Stimulated activated CD8-positive, alpha-beta memory T cell treated with anti-CD3 and anti-CD28 coated beads, Interleukin-12 subunit alpha, Interleukin-12 subunit beta, amount 100 ng/mL, for 4 hours (primary cell): ENCODE measurements around the gene CCDC195.
"Not testable (repeated sequence)": the region's sequence is repeated elsewhere in the genome, so short reads cannot be mapped to it uniquely, and the experiment has no call there.

Source experiments
- DNase-seq: peaks from one replicate; pipeline ENCODE4 v3.0.0-alpha.2; 2020; ENCODE audit warnings: low read depth

The CCDC195 gene

GRCh38 chr2:224690868-224691267 lies 25.3 kb downstream of the CCDC195 start:
- DNase-seq = no peak

DNA sequence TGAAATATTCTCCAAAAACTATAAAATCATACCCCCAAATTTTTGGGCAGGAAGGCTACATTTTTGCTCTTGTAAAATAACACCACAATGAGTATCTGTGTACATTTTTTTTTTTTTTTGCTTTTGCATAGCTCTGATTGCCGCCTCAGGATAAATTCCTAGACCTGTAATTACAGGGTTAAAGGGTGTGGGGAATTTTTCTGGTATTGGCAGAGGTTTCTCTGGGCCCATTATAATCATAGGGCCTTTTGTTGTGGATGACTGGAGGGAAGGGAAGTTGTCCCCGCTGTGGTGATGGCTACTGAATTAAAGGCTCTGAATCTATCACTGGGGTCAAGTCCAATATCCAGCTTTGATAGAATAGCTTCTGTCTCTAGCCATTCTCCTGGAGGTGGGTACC lies 26.6 kb downstream of the CCDC195 start:
- DNase-seq = no peak

GRCh38 chr2:224688997-224689396 lies 27.2 kb downstream of the CCDC195 start:
- DNase-seq = no peak

DNA sequence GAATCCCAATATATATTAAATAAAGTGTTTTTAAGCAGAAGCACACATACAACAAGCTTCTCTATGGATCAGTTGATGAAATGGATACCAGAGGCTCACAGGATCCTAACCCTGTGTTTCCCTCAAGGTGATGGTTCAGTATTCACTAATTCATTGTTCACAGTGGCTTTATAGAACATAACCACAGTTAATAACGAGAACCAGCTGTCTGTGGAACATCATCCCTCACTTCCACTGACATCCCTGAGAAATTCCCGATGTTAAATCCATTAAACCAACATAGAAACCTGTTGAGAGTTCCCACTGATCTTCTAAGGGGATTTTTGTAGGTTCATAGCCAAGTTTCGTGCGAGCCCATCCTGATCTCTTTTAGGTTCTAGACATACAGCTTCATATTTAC lies 29.0 kb downstream of the CCDC195 start:
- no peak for DNase-seq

- DNase-seq = no peak
These were observed 31.0 kb downstream of the CCDC195 start for GRCh38 chr2:224685121-224685520.

DNA sequence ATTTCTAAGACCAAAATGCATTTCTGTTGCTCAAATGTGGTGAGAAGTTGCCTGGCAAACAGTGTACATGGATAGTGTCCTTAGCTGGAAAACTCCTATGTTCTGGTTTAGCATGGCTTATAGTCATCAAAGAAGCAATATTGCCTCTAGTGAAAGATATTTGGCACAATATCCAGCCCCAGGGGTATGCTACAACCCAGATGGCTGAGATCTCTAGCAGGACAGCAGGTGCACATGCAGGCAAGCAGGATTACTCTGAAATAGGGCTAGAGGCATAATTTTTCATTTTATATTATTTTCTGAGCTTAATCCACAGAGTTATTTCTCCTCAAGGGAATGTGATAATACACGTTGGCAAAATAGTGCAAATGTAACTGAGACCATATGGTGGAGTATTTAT lies 34.0 kb downstream of the CCDC195 start:
- no peak for DNase-seq

GRCh38 chr2:224671731-224672130 lies 44.4 kb downstream of the CCDC195 start:
- no peak for DNase-seq

GRCh38 chr2:224670203-224670602 lies 46.0 kb downstream of the CCDC195 start:
- DNase-seq = no peak

- DNase-seq = no peak
These were observed 46.7 kb downstream of the CCDC195 start for GRCh38 chr2:224669449-224669848.

GRCh38 chr2:224668123-224668909 lies 47.8 kb downstream of the CCDC195 start:
- DNase-seq = no peak

DNA sequence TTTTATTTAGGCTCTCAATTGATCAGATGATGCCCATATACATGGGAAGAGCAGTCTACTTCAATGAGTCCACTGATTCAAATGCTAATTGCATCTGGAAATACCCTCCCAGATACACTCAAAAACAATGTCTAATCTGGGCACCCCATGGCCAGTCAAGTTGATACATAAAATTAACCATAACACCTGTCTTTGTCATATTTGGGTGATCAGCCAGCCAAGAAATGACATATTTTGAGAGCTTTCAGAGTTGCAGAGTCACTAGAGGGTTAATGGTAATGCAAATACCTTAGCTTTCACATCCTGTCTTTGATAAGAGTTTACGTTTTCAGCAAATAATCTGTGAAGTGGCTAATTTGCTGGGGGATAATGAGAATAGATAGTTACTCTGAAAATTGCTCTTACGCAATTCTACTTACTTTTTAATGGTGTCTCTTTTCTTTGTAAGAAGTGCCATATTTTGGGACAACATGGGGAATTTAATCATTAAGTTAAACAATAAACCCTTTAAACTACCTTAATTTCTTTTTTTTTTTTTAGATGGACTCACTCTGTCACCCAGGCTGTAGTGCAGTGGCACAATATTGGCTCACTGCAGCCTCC lies 49.1 kb downstream of the CCDC195 start:
- DNase-seq = no peak

- DNase-seq = not testable (repeated sequence)
These were observed 52.8 kb downstream of the CCDC195 start for GRCh38 chr2:224663322-224663721.

DNA sequence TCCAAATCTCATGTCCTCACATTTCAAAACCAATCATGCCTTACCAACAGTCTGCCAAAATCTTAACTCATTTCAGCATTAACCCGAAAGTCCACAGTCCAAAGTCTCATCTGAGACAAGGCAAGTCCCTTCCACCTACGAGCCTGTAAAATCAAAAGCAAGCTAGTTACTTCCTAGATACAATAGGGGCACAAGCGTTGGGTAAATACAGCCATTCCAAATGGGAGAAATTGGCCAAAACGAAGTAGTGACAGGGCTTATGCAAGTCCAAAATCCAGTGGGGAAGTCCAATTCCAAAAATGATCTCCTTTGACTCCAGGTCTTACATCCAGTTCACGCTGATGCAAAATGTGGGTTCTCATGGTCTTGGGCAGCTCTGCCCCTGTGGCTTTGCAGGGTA lies 54.5 kb downstream of the CCDC195 start:
- not testable (repeated sequence) for DNase-seq

- DNase-seq = no peak
These were observed 56.5 kb downstream of the CCDC195 start for GRCh38 chr2:224659714-224660113.

DNA sequence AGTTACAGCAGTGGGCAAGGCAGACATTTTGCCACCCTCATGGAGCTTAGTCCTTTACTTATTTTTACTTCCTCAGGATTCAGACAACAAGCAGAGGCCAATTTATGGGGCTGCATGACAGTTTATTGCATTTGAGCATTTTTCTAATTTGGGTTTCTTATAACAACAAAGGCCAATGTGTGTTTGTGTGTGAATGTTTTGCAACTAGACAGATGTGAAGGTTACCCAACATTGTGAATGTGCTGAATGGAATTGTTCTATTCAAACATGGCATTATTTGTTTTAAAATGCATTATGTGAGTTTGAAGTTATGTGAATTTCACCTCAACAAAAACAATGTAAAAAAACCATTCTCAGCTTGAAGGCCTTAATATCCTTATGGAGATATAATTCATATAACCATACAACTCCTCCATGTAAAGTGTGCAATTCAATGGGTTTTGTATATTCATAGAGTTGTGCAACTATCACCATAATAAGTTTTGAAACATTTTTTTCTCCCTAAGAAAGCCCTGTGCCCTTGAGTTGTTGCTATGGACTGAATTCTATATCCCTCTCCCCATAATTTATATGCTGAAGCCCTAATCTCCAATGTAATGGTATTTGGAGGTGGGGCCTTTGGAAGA lies 57.3 kb downstream of the CCDC195 start:
- no peak for DNase-seq

DNA sequence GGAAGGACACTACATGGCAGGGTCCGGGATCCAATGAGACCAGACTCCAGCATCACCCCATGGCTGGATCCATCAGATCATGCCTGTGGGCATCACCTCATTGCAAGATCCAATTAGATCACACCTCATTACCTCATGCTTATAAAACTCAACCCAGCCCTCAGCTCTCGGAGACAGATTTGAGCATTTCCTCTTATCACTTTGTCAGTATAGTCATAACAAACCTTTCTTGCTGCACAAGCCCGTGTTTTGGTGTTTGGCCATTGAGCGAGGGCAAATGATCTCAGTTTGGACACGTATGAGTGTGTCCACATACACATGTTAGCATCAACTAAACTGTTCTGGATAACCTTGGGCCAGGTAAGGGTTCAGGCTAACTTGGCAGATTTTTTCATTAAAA lies 58.8 kb downstream of the CCDC195 start:
- DNase-seq = no peak

GRCh38 chr2:224655006-224655537 lies 61.1 kb downstream of the CCDC195 start:
- DNase-seq = no peak
